Right renal cortex interstitium (tissue), 3 donors: ENCODE results near the gene AKAP17A. TPM values are rescaled to one million over a fixed set of nuclear protein-coding genes. Genes with fewer than 3 reads are reported as not detected.
"Not testable (repeated sequence)": the region's sequence is repeated elsewhere in the genome, so short reads cannot be mapped to it uniquely, and the experiment has no call there.

Source experiments
- DNase-seq, 3 donors: peaks; one replicate each; pipeline ENCODE4 v3.0.0-alpha.2; 2013; ENCODE audit warnings: low read depth in 3 of 3, low spot score in 2 of 3
- polyA plus RNA-seq, 3 donors: library from polyadenylated mRNA; unstranded; fragments of 120-200 nt; gene quantifications; one replicate each; pipeline ENCODE4 v1.2.1, GENCODE V29; 2013; ENCODE audit not compliant: insufficient read length in 3 of 3

Gene AKAP17A
- polyA plus RNA-seq = 10 to 100 TPM; 36.5 to 43.4 (median 39.9) TPM

- DNase-seq = peak; percentile 86 to 88 (median 87)
Observed at GRCh38 chrX:1591102-1591862, at the start of gene AKAP17A. TSS of gene AKAP17A (plus strand) at chrX:1591604. CDS start at chrX:1593463, 1,859 bp downstream.

GRCh38 chrX:1542994-1543725 is 48.2 kb upstream of the AKAP17A start:
- DNase-seq = no peak

- no peak for DNase-seq
Observed at GRCh38 chrX:1545776-1546408, 45.5 kb upstream of the AKAP17A start.

- DNase-seq = no peak
Observed at GRCh38 chrX:1546691-1547251, 44.6 kb upstream of the AKAP17A start.

GRCh38 chrX:1551959-1552546 is 39.4 kb upstream of the AKAP17A start:
- no peak for DNase-seq

- no peak for DNase-seq
Observed at GRCh38 chrX:1554469-1555210, 36.8 kb upstream of the AKAP17A start.

- DNase-seq = no peak
Observed at GRCh38 chrX:1555370-1555769, 36.0 kb upstream of the AKAP17A start.

- DNase-seq = not testable (repeated sequence)
Observed at GRCh38 chrX:1557442-1557841, 34.0 kb upstream of the AKAP17A start.

- DNase-seq = no peak
Observed at GRCh38 chrX:1558761-1559468, 32.5 kb upstream of the AKAP17A start.

- no peak for DNase-seq
Observed at GRCh38 chrX:1561164-1561563, 30.2 kb upstream of the AKAP17A start.

- DNase-seq = not testable (repeated sequence)
Observed at GRCh38 chrX:1564077-1564476, 27.3 kb upstream of the AKAP17A start.

GRCh38 chrX:1564750-1565683 is 26.4 kb upstream of the AKAP17A start:
- no peak for DNase-seq

- not testable (repeated sequence) for DNase-seq
Observed at GRCh38 chrX:1574181-1574580, 17.2 kb upstream of the AKAP17A start.

GRCh38 chrX:1576201-1576992 is 15.0 kb upstream of the AKAP17A start:
- DNase-seq = no peak

- no peak for DNase-seq
Observed at GRCh38 chrX:1577845-1578244, 13.6 kb upstream of the AKAP17A start.

GRCh38 chrX:1578511-1579173 is 12.8 kb upstream of the AKAP17A start:
- DNase-seq = no peak

GRCh38 chrX:1581132-1581531 is 10.3 kb upstream of the AKAP17A start:
- no peak for DNase-seq
